ENCODE data around the gene KLHDC9. TPM values are rescaled to one million over a fixed set of nuclear protein-coding genes. Genes with fewer than 3 reads are reported as not detected.
A peak's percentile ranks its signal among the peaks of the same experiment; 100 is the strongest.

The KLHDC9 gene
- polyA plus RNA-seq, 1 donor = 5.6 TPM

GRCh38 chr1:161130266-161130665 is 32.1 kb downstream of the KLHDC9 start:
- peaks cover 40% of the 10 kb centered on the region for H3K36me3 ChIP-seq (ENCODE audit: control insufficient read depth, insufficient read depth, low read length)
- H3K9me3 ChIP-seq (ENCODE audit: control insufficient read depth, low read depth, low read length) = no peaks in the 10 kb centered on the region
- no peak for DNase-seq
- peaks cover 5% of the 10 kb centered on the region for H3K4me1 ChIP-seq (ENCODE audit: control insufficient read depth, insufficient read depth, low read length)
- no peaks in the 10 kb centered on the region for H3K27me3 ChIP-seq (ENCODE audit: control insufficient read depth, insufficient read depth, low read length)
- H3K27ac ChIP-seq (ENCODE audit: low read length) = no peak overlapping the region
- 83% methylated on average over 1 of the region's 1 CpG for WGBS (ENCODE audit: insufficient coverage, low lambda C conversion rate)
- H3K4me3 ChIP-seq (ENCODE audit: low read length) = no peak overlapping the region

DNA sequence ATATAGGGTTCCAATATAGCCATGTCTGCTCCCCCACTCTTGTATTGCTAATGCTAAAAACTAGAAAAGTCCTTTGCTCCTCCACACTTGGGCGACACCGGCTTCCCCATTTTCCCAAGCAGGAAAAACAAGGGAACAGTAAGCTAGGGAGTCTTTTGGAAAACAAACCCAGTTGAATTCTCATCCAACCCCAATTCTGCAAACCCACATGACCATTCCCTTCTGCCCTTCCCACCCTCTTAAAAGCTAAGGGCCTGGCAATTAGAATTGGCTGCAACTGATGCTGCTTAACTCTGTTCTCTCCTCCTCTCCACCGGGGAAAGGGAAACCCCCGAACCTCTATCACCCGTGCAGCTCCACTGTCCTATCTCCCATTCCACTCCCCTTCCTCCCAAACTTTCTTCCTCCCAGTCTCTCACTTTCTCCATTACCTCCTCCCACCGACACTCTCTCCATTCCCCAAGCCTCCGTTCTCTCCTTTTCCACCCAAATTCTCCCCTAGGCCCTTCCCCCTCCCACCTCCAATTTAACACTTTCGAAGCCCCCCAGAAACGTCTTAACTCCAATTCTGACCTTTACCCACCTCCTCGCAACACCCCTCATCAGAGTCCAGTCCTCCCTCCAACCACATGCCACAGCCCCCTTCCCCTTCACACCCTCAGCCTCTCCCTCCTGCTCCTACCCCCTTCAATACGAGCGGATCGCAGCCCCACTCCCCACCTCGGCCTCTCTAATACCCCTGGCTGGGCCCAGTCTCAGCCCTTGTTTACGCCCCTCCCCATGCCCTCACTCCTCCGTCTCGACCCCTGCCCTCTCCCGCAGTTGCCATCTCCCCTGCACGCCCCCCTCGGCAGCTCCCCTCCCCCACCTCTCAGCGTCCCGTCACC is 33.6 kb downstream of the KLHDC9 start:
- H3K36me3 ChIP-seq (ENCODE audit: control insufficient read depth, insufficient read depth, low read length) = peaks cover 30% of the 10 kb centered on the region
- H3K4me1 ChIP-seq (ENCODE audit: control insufficient read depth, insufficient read depth, low read length) = peaks cover 5% of the 10 kb centered on the region
- H3K27ac ChIP-seq (ENCODE audit: low read length) = peak overlapping the region; percentile 65
- H3K9me3 ChIP-seq (ENCODE audit: control insufficient read depth, low read depth, low read length) = no peaks in the 10 kb centered on the region
- H3K4me3 ChIP-seq (ENCODE audit: low read length) = peak overlapping the region; percentile 70
- WGBS (ENCODE audit: insufficient coverage, low lambda C conversion rate) = 0% methylated on average over 3 of the region's 22 CpGs
- no peaks in the 10 kb centered on the region for H3K27me3 ChIP-seq (ENCODE audit: control insufficient read depth, insufficient read depth, low read length)
- peak; percentile 22 to 39 for DNase-seq

DNA sequence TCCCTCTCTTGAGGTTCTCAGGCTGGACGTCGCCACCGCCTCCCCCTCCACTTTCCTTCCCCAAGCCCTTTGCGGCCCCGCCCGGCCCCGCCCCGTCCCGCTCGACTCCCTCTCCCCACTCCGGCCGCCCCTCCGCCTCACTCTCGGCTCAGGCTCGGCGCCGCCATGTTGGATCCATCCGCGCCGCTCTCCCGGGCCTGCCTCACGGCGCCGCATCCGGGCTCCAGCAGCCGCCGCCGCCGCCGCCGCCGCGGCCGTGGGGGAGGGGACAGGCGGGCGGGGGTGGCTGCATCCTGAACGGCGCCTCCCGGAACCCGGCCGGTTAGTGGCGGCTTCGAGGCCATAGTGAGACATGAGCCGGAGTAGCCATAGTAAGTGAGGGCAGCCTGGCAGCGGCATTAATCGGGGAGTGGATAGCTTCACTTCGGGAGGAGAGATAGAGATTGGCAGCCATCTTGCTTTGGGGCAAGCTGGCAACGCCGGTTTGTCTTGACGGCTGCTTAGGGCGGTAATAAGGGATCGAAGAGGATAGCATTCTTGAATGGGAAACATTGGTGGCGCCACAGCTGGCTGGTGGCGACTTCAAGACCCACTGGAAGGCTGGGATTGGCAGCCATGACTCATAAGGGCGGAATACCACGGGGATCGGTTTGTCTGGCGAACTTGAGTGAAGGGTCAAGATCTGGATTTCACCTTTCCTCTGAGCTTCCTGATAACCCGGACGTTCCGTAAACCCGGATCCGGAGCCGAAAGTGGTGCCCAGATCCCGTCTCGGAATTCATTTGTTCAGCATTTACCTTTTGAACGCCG is 34.5 kb downstream of the KLHDC9 start, which contains the start of gene DEDD:
Gene DEDD, minus strand, starts transcription at position 258 of the 810 bp plus-strand sequence. CDS start 8,205 bp downstream, outside the sequence.
- H3K4me1 ChIP-seq (ENCODE audit: control insufficient read depth, insufficient read depth, low read length) = peaks cover 5% of the 10 kb centered on the region
- no peaks in the 10 kb centered on the region for H3K9me3 ChIP-seq (ENCODE audit: control insufficient read depth, low read depth, low read length)
- WGBS (ENCODE audit: insufficient coverage, low lambda C conversion rate) = no CpG with 5 or more reads among the region's 68 CpGs
- H3K27ac ChIP-seq (ENCODE audit: low read length) = peak within 1 kb of the TSS; percentile 95
- no peaks in the 10 kb centered on the region for H3K27me3 ChIP-seq (ENCODE audit: control insufficient read depth, insufficient read depth, low read length)
- H3K36me3 ChIP-seq (ENCODE audit: control insufficient read depth, insufficient read depth, low read length) = peaks cover 21% of the 10 kb centered on the region
- peak within 1 kb of the TSS; percentile 70 for H3K4me3 ChIP-seq (ENCODE audit: low read length)
- DNase-seq = peak; percentile 95 to 99

GRCh38 chr1:161133220-161133740 is 35.1 kb downstream of the KLHDC9 start:
- Histone ChIP-seq H3K36me3 (ENCODE audit: control insufficient read depth, insufficient read depth, low read length) (peaks cover 15% of the 10 kb centered on the region), H3K27me3 (ENCODE audit: control insufficient read depth, insufficient read depth, low read length) (no peaks in the 10 kb centered on the region), H3K4me3 (ENCODE audit: low read length) (peak overlapping the region; percentile 70), H3K4me1 (ENCODE audit: control insufficient read depth, insufficient read depth, low read length) (peaks cover 5% of the 10 kb centered on the region), H3K9me3 (ENCODE audit: control insufficient read depth, low read depth, low read length) (no peaks in the 10 kb centered on the region), H3K27ac (ENCODE audit: low read length) (peak overlapping the region; percentile 95)
- DNase-seq = no peak
- 5% methylated on average over 6 of the region's 11 CpGs for whole genome bisulfite sequencing (ENCODE audit: insufficient coverage, low lambda C conversion rate)

DNA sequence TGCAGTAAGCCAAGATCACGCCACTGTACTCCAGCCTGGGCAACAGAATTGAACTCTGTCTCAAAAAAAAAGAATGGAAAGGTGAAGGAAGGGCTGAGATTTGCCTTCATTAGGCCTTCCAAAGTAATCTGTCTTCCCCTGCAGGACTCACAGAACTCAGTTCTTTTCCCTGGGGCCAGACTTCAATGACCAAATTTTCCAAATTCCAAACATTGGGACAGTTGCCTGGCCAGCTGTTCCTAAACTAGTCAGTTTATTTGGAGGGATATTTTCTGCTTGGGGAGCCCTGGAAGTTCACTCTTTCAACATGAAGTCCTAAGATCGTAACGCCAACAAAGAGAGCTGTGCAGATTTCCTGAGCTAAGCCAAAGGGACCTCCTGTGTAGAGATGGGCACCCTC is 39.7 kb downstream of the KLHDC9 start:
- no peaks in the 10 kb centered on the region for H3K4me1 ChIP-seq (ENCODE audit: control insufficient read depth, insufficient read depth, low read length)
- H3K36me3 ChIP-seq (ENCODE audit: control insufficient read depth, insufficient read depth, low read length) = no peaks in the 10 kb centered on the region
- DNase-seq = no peak
- H3K27me3 ChIP-seq (ENCODE audit: control insufficient read depth, insufficient read depth, low read length) = no peaks in the 10 kb centered on the region
- no peaks in the 10 kb centered on the region for H3K9me3 ChIP-seq (ENCODE audit: control insufficient read depth, low read depth, low read length)
- no peak overlapping the region for H3K27ac ChIP-seq (ENCODE audit: low read length)
- H3K4me3 ChIP-seq (ENCODE audit: low read length) = no peak overlapping the region
- WGBS (ENCODE audit: insufficient coverage, low lambda C conversion rate) = no CpG with 5 or more reads among the region's 3 CpGs

GRCh38 chr1:161138431-161138830 is 40.3 kb downstream of the KLHDC9 start:
- Histone ChIP-seq H3K4me3 (ENCODE audit: low read length) (no peak overlapping the region), H3K27ac (ENCODE audit: low read length) (no peak overlapping the region), H3K4me1 (ENCODE audit: control insufficient read depth, insufficient read depth, low read length) (no peaks in the 10 kb centered on the region), H3K27me3 (ENCODE audit: control insufficient read depth, insufficient read depth, low read length) (no peaks in the 10 kb centered on the region), H3K9me3 (ENCODE audit: control insufficient read depth, low read depth, low read length) (no peaks in the 10 kb centered on the region), H3K36me3 (ENCODE audit: control insufficient read depth, insufficient read depth, low read length) (no peaks in the 10 kb centered on the region)
- DNase-seq = no peak
- WGBS (ENCODE audit: insufficient coverage, low lambda C conversion rate) = 75% methylated on average over 1 of the region's 1 CpG

DNA sequence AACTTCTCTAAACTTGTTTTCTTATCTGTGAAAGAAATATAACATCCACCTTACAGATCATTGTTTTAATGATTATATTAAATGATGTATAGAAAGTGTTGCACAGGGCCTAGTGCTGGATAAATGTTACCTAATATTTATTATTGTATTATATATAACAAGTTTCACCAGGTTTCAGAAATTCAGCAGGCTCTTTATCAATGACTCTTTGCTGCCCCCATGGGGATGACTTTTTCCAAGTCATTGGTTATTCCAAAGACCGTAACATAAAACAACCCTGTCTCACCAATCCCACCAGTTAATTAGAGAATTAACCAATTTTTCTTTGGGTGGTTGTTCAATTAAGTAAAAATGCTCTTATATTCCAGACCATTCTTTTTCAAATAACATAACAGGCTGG is 41.6 kb downstream of the KLHDC9 start:
- Histone ChIP-seq H3K4me3 (ENCODE audit: low read length) (no peak overlapping the region), H3K9me3 (ENCODE audit: control insufficient read depth, low read depth, low read length) (no peaks in the 10 kb centered on the region), H3K36me3 (ENCODE audit: control insufficient read depth, insufficient read depth, low read length) (no peaks in the 10 kb centered on the region), H3K4me1 (ENCODE audit: control insufficient read depth, insufficient read depth, low read length) (no peaks in the 10 kb centered on the region), H3K27ac (ENCODE audit: low read length) (no peak overlapping the region), H3K27me3 (ENCODE audit: control insufficient read depth, insufficient read depth, low read length) (no peaks in the 10 kb centered on the region)
- peak in 1 of 2 donors; percentile 35 for DNase-seq
- no CpG with 5 or more reads among the region's 1 CpG for WGBS (ENCODE audit: insufficient coverage, low lambda C conversion rate)

- Histone ChIP-seq H3K27ac (ENCODE audit: low read length) (no peak overlapping the region), H3K9me3 (ENCODE audit: control insufficient read depth, low read depth, low read length) (no peaks in the 10 kb centered on the region), H3K4me1 (ENCODE audit: control insufficient read depth, insufficient read depth, low read length) (no peaks in the 10 kb centered on the region), H3K4me3 (ENCODE audit: low read length) (no peak overlapping the region), H3K36me3 (ENCODE audit: control insufficient read depth, insufficient read depth, low read length) (no peaks in the 10 kb centered on the region), H3K27me3 (ENCODE audit: control insufficient read depth, insufficient read depth, low read length) (no peaks in the 10 kb centered on the region)
- WGBS (ENCODE audit: insufficient coverage, low lambda C conversion rate) = 95% methylated on average over 2 of the region's 29 CpGs
- no peak for DNase-seq
Observed at GRCh38 chr1:161140755-161141400, 42.7 kb downstream of the KLHDC9 start.

DNA sequence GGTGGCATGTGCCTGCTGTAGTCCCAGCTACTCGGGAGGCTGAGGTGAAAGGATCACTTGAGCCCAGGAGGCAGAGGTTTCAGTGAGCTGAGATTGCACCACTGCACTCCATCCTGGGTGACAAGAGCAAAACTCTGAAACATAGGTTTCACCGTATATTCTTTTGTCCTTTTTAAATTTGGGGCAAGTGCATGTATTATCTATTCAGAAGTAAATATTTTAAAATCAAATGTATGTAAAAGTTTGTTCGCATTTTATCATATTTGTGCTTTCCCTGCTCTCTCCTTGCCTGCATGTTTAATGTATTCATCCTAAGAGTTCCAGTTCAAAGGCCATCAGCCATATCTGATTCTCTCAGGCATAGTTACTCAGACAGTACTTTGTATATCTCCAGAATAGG is 47.7 kb downstream of the KLHDC9 start:
- Histone ChIP-seq H3K36me3 (ENCODE audit: control insufficient read depth, insufficient read depth, low read length) (no peaks in the 10 kb centered on the region), H3K4me3 (ENCODE audit: low read length) (no peak overlapping the region), H3K9me3 (ENCODE audit: control insufficient read depth, low read depth, low read length) (no peaks in the 10 kb centered on the region), H3K4me1 (ENCODE audit: control insufficient read depth, insufficient read depth, low read length) (no peaks in the 10 kb centered on the region), H3K27ac (ENCODE audit: low read length) (no peak overlapping the region), H3K27me3 (ENCODE audit: control insufficient read depth, insufficient read depth, low read length) (no peaks in the 10 kb centered on the region)
- WGBS (ENCODE audit: insufficient coverage, low lambda C conversion rate) = 86% methylated on average over 1 of the region's 3 CpGs
- DNase-seq = no peak
